SK-N-SH (cell line): Measurements from ENCODE around the gene FAM114A1. TPM values are rescaled to one million over a fixed set of nuclear protein-coding genes. Genes with fewer than 3 reads are reported as not detected.

Experiments
- CTCF ChIA-PET: fragments of 300-600, 350-600 bp; formaldehyde crosslinking; extraction: SDS; loops from one replicate; lab custom pipeline; 2021; lab: Yijun Ruan, JAX
- POLR2A ChIA-PET: fragments of 350-600 bp; sonication (Branson Sonifier 250); formaldehyde crosslinking; extraction: SDS; loops from one replicate; lab custom pipeline; 2020; ENCODE audit warnings: antibody characterized with exemption, inconsistent platforms; lab: Yijun Ruan, JAX
- DNase-seq: peaks from one replicate; pipeline ENCODE4 v3.0.0; 2012
- H2AFZ ChIP-seq: fragments of 200-600 bp; sonication (generic); 2 replicates; pipeline ENCODE4 v1.8.1; 2016; ENCODE audit warnings: antibody characterized with exemption, mild to moderate bottlenecking, low read depth
- H3F3A ChIP-seq: fragments of 200-600 bp; sonication (generic); replicated peaks from 2 replicates; pipeline ENCODE3; 2016; ENCODE audit warnings: antibody characterized with exemption, mild to moderate bottlenecking; ENCODE audit not compliant: insufficient read depth
- H3K27ac ChIP-seq, 2 experiments: fragments of 200-500 bp in 1 of 2; fragments of 200-600 bp in 1 of 2; sonication (Bioruptor generic) in 1 of 2; sonication (generic), shearing (Covaris generic) in 1 of 2; 2 replicates each; pipeline versions ENCODE4 v1.5.1 to v1.6.1; 2014 to 2016; ENCODE audit warnings: low read depth in 2 of 2, inconsistent platforms in 1 of 2, low read length in 1 of 2, mild to moderate bottlenecking in 1 of 2, mixed read lengths in 1 of 2
- H3K27me3 ChIP-seq: fragments of 200-600 bp; sonication (generic), shearing (Covaris generic); 2 replicates; pipeline ENCODE4 v1.6.1; 2016; ENCODE audit warnings: mixed run types; ENCODE audit not compliant: insufficient read depth
- H3K36me3 ChIP-seq, 2 experiments: fragments of 200-500 bp in 1 of 2; fragments of 200-600 bp in 1 of 2; sonication (Bioruptor generic) in 1 of 2; sonication (generic) in 1 of 2; replicated peaks in 1 of 2; 2 replicates each; pipeline versions ENCODE3 to v1.5.1; 2014 to 2016; ENCODE audit warnings: low read length in 1 of 2, mild to moderate bottlenecking in 1 of 2; ENCODE audit not compliant: insufficient read depth in 2 of 2, control insufficient read depth in 1 of 2
- H3K4me1 ChIP-seq, 2 experiments: fragments of 200-500 bp in 1 of 2; fragments of 200-600 bp in 1 of 2; sonication (Bioruptor generic) in 1 of 2; sonication (generic), shearing (Covaris generic) in 1 of 2; 2 replicates each; pipeline versions ENCODE4 v1.5.1 to v1.6.1; 2014 to 2016; ENCODE audit warnings: low read depth in 1 of 2, low read length in 1 of 2, mixed run types in 1 of 2; ENCODE audit not compliant: insufficient read depth in 2 of 2, control insufficient read depth in 1 of 2
- H3K4me2 ChIP-seq: fragments of 200-600 bp; sonication (generic), shearing (Covaris generic); 2 replicates; pipeline ENCODE4 v1.6.1; 2017; ENCODE audit warnings: mixed run types
- H3K4me3 ChIP-seq, 2 experiments: fragments of 200-500 bp in 1 of 2; fragments of 200-600 bp in 1 of 2; sonication (Bioruptor generic) in 1 of 2; sonication (generic), shearing (Covaris generic) in 1 of 2; 2 replicates each; pipeline versions ENCODE4 v1.5.1 to v1.8.1; 2014 to 2016; ENCODE audit warnings: low read depth in 2 of 2, inconsistent platforms in 1 of 2, low read length in 1 of 2, mild to moderate bottlenecking in 1 of 2, mixed read lengths in 1 of 2, moderate library complexity in 1 of 2
- H3K79me2 ChIP-seq: fragments of 200-600 bp; sonication (generic); 2 replicates; pipeline ENCODE4 v1.8.1; 2017; ENCODE audit warnings: mild to moderate bottlenecking; ENCODE audit not compliant: insufficient read depth
- H3K9ac ChIP-seq: fragments of 200-600 bp; sonication (generic); 2 replicates; pipeline ENCODE4 v1.6.1; 2017; ENCODE audit warnings: mixed run types
- H3K9me2 ChIP-seq: fragments of 200-600 bp; sonication (generic); 2 replicates; pipeline ENCODE4 v1.6.1; 2017; ENCODE audit warnings: mixed run types
- H3K9me3 ChIP-seq: fragments of 200-600 bp; sonication (generic); 2 replicates; pipeline ENCODE4 v1.6.1; 2017; ENCODE audit warnings: mixed run types, mild to moderate bottlenecking, moderate library complexity
- H4K20me1 ChIP-seq: fragments of 200-600 bp; sonication (generic); 2 replicates; pipeline ENCODE4 v1.6.1; 2017; ENCODE audit warnings: mild to moderate bottlenecking, mixed run types; ENCODE audit not compliant: insufficient read depth
- CHD2 ChIP-seq: fragments of 150-350 bp; IDR thresholded peaks from 2 replicates; pipeline ENCODE4 v1.6.1; 2018; ENCODE audit warnings: low read length; ENCODE audit not compliant: partially characterized antibody
- EZH2phosphoT487 ChIP-seq: fragments of 200-600 bp; sonication (generic); IDR thresholded peaks from 2 replicates; pipeline ENCODE4 v1.6.1; 2017; ENCODE audit warnings: low read depth, mixed run types, mild to moderate bottlenecking, antibody characterized with exemption, moderate library complexity, borderline replicate concordance
- FOXJ3 ChIP-seq: sonication (generic); formaldehyde crosslinking; IDR thresholded peaks from 2 replicates; pipeline ENCODE4 v1.5.1; 2020; ENCODE audit warnings: mild to moderate bottlenecking, missing genetic modification reagents
- GATA2 ChIP-seq: sonication (generic); formaldehyde crosslinking; IDR thresholded peaks from 2 replicates; pipeline ENCODE4 v1.5.0; 2020; ENCODE audit warnings: mild to moderate bottlenecking, missing genetic modification reagents
- MXI1 ChIP-seq: IDR thresholded peaks from 2 replicates; pipeline ENCODE4 v1.6.1; 2012; ENCODE audit warnings: mild to moderate bottlenecking, low read depth, low read length, improper control_type of control experiment
- NFIC ChIP-seq: IDR thresholded peaks from 2 replicates; pipeline ENCODE4 v1.4.0; 2012; ENCODE audit warnings: borderline replicate concordance
- NRF1 ChIP-seq: IDR thresholded peaks from 2 replicates; pipeline ENCODE4 v1.6.1; 2012; ENCODE audit warnings: low read depth, mild to moderate bottlenecking, low read length
- RXRA ChIP-seq: IDR thresholded peaks from 2 replicates; pipeline ENCODE4 v1.4.0; 2012; ENCODE audit warnings: low read depth, mild to moderate bottlenecking, borderline replicate concordance
- SIN3A ChIP-seq: IDR thresholded peaks from 2 replicates; pipeline ENCODE4 v1.6.1; 2012; ENCODE audit warnings: low read depth, mild to moderate bottlenecking, low read length, moderate library complexity, borderline replicate concordance
- TAF1 ChIP-seq: IDR thresholded peaks from 2 replicates; pipeline ENCODE4 v1.6.1; 2012; ENCODE audit warnings: low read depth, mild to moderate bottlenecking, low read length, moderate library complexity, borderline replicate concordance
- YY1 ChIP-seq: IDR thresholded peaks from 2 replicates; pipeline ENCODE4 v1.4.0; 2012; ENCODE audit warnings: low read depth, mild to moderate bottlenecking
- WGBS: methylation state at CpG from one replicate; pipeline ENCODE4 v1.1.6; 2017; ENCODE audit warnings: low lambda C conversion rate; 5-methylcytosine and 5-hydroxymethylcytosine counted together
- polyA plus RNA-seq, 3 experiments: library from polyadenylated mRNA; depleted of rRNA; stranded (reverse); fragments of >200 nt; gene quantifications; 2 replicates each; pipeline ENCODE4 v1.2.3, GENCODE V29; 2012
- TF ChIP-seq, protein P1 (sequence below): IDR thresholded peaks from 2 replicates; pipeline ENCODE4 v1.6.1; 2012; ENCODE audit warnings: mild to moderate bottlenecking, low read depth, low read length, moderate library complexity
- TF ChIP-seq, protein P2 (sequence below): IDR thresholded peaks from 2 replicates; pipeline ENCODE4 v1.4.0; 2012; ENCODE audit warnings: low read depth, borderline replicate concordance
- TF ChIP-seq, protein P3 (sequence below): IDR thresholded peaks from 2 replicates; pipeline ENCODE4; 2012
- TF ChIP-seq, protein P4 (sequence below): IDR thresholded peaks from 2 replicates; pipeline ENCODE4 v1.4.0; 2012; ENCODE audit warnings: low read depth

Gene FAM114A1
- polyA plus RNA-seq, 1 of the 3 experiments (the other 2 are of a cell fraction): 54.2 TPM

DNA sequence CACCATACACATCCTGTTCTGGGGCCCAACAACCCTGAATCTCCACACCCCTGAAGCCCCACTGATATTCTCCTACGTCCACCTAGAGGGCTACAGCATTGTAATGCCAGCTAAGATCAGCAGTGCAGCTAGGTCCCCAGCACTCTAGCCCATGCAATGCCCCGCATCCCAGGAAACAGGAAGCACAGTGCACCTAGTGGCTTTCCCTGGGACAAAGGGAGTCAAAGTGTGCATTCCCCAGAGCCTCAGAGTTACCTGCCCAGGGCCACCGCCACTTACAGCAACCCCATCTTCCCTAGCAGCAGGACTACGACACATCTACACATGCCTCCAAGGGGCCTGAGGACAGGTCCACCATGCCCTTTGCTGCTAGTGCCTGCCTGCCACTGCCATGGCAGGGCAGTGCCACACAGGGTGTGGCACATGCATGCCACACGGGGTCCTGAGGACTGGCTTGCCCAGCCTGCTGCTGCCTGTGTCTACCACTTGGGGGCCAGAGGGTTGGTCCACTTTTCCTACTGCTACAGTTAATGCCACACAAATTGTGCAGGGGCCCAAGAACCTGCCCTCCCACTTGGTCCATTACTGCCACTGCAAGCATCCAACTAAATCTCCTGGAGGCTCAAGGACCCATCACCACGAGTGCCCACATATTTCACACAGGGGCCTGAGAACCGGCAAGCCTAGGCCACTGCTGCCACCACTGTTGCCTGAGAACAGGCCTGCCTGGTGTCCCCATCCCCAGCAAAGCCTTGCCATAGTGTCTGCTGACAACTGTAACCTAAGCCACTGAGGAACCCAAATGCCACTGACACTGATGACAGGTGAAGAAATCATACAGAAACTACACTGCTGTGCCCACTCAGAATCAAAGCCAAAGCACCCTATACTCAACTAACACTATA is 34.7 kb upstream of the FAM114A1 start:
- POLR2A ChIA-PET: no interaction called here
- CTCF ChIA-PET: no interaction called here
- no peak overlapping the region for H2AFZ ChIP-seq

DNA sequence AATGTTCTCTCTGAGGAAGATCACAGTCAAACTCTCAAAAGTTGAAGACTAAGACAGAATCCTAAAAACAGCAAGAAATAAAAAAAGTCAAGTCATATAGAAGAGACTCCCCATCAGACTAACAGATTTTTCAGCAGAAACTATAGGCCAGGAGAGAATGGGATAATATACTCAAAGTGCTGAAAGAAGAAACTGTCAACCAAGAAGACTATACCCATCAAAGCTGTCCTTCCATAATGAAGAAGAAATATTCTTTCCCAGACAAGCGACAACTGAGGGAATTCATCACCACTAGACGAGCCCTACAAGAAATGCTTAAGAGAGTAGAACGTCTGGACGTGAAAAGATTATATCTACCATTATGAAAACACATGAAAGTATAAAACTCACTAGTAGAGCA is 33.0 kb upstream of the FAM114A1 start:
- no peaks in the 10 kb centered on the region for H3K79me2 ChIP-seq
- H3K36me3 ChIP-seq: no peaks in the 10 kb centered on the region
- no peak for DNase-seq
- no peaks in the 10 kb centered on the region for H4K20me1 ChIP-seq
- ChIA-PET POLR2A (no interaction called here), CTCF (interaction anchor here (0.8 to 1.7 kb wide), 3 partner anchors 26 to 75 kb away, joined by 3 to 4 read pairs (median 3); no protein-coding TSS in a partner anchor)
- H2AFZ ChIP-seq: no peak overlapping the region
- no peak overlapping the region for H3K27ac ChIP-seq
- peaks cover 22% of the 10 kb centered on the region for H3K9me3 ChIP-seq
- WGBS: 67% methylated on average over 4 of the region's 4 CpGs
- peaks cover 15% of the 10 kb centered on the region for H3F3A ChIP-seq
- H3K9ac ChIP-seq: no peak overlapping the region
- no peaks in the 10 kb centered on the region for H3K9me2 ChIP-seq
- no peaks in the 10 kb centered on the region for H3K4me1 ChIP-seq
- H3K4me2 ChIP-seq: no peak overlapping the region
- H3K27me3 ChIP-seq: no peaks in the 10 kb centered on the region; the same call in 1 of the 2 replicates
- no peak overlapping the region for H3K4me3 ChIP-seq
- TF ChIP-seq FOXJ3 (CRISPR knock-in tag): no peak
- TF ChIP-seq, protein P1, sequence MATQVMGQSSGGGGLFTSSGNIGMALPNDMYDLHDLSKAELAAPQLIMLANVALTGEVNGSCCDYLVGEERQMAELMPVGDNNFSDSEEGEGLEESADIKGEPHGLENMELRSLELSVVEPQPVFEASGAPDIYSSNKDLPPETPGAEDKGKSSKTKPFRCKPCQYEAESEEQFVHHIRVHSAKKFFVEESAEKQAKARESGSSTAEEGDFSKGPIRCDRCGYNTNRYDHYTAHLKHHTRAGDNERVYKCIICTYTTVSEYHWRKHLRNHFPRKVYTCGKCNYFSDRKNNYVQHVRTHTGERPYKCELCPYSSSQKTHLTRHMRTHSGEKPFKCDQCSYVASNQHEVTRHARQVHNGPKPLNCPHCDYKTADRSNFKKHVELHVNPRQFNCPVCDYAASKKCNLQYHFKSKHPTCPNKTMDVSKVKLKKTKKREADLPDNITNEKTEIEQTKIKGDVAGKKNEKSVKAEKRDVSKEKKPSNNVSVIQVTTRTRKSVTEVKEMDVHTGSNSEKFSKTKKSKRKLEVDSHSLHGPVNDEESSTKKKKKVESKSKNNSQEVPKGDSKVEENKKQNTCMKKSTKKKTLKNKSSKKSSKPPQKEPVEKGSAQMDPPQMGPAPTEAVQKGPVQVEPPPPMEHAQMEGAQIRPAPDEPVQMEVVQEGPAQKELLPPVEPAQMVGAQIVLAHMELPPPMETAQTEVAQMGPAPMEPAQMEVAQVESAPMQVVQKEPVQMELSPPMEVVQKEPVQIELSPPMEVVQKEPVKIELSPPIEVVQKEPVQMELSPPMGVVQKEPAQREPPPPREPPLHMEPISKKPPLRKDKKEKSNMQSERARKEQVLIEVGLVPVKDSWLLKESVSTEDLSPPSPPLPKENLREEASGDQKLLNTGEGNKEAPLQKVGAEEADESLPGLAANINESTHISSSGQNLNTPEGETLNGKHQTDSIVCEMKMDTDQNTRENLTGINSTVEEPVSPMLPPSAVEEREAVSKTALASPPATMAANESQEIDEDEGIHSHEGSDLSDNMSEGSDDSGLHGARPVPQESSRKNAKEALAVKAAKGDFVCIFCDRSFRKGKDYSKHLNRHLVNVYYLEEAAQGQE: no peak
- TF ChIP-seq, protein P2, sequence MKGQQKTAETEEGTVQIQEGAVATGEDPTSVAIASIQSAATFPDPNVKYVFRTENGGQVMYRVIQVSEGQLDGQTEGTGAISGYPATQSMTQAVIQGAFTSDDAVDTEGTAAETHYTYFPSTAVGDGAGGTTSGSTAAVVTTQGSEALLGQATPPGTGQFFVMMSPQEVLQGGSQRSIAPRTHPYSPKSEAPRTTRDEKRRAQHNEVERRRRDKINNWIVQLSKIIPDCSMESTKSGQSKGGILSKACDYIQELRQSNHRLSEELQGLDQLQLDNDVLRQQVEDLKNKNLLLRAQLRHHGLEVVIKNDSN: no peak
- TF ChIP-seq EZH2phosphoT487: no peak
- TF ChIP-seq, protein P3, sequence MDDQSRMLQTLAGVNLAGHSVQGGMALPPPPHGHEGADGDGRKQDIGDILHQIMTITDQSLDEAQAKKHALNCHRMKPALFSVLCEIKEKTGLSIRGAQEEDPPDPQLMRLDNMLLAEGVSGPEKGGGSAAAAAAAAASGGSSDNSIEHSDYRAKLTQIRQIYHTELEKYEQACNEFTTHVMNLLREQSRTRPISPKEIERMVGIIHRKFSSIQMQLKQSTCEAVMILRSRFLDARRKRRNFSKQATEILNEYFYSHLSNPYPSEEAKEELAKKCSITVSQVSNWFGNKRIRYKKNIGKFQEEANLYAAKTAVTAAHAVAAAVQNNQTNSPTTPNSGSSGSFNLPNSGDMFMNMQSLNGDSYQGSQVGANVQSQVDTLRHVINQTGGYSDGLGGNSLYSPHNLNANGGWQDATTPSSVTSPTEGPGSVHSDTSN: no peak
- TF ChIP-seq GATA2: no peak
- TF ChIP-seq MXI1: no peak
- TF ChIP-seq CHD2: no peak
- TF ChIP-seq NRF1: no peak
- no peak for TF ChIP-seq NFIC
- no peak for TF ChIP-seq TAF1
- TF ChIP-seq YY1: no peak
- TF ChIP-seq, protein P4, sequence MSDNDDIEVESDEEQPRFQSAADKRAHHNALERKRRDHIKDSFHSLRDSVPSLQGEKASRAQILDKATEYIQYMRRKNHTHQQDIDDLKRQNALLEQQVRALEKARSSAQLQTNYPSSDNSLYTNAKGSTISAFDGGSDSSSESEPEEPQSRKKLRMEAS: no peak
- TF ChIP-seq RXRA: no peak
- no peak for TF ChIP-seq SIN3A

More for the DNA sequence above, 34.7 kb upstream of the FAM114A1 start:
- H3K9ac ChIP-seq: no peak overlapping the region
- H3F3A ChIP-seq: peaks cover 8% of the 10 kb centered on the region
- no peak overlapping the region for H3K27ac ChIP-seq
- no peak overlapping the region for H3K4me3 ChIP-seq
- H3K36me3 ChIP-seq: no peaks in the 10 kb centered on the region
- TF ChIP-seq, protein P4: no peak
- TF ChIP-seq NFIC: no peak
- TF ChIP-seq FOXJ3 (CRISPR knock-in tag): no peak
- no peak for TF ChIP-seq MXI1
- TF ChIP-seq EZH2phosphoT487: no peak
- TF ChIP-seq, protein P3: no peak
- DNase-seq: no peak
- H4K20me1 ChIP-seq: no peaks in the 10 kb centered on the region
- no peaks in the 10 kb centered on the region for H3K4me1 ChIP-seq
- H3K27me3 ChIP-seq: no peaks in the 10 kb centered on the region
- H3K9me2 ChIP-seq: no peaks in the 10 kb centered on the region
- H3K9me3 ChIP-seq: peaks cover 22% of the 10 kb centered on the region
- no peak overlapping the region for H3K4me2 ChIP-seq
- 64% methylated on average over 4 of the region's 7 CpGs for WGBS
- H3K79me2 ChIP-seq: no peaks in the 10 kb centered on the region
